Suprapubic skin (tissue), 4 donors: Measurements from ENCODE around the gene MGAT5.

ENCODE experiments used
- EP300 ChIP-seq: sonication (generic); formaldehyde crosslinking; IDR thresholded peaks from one replicate; pipeline ENCODE4 v1.6.1; 2017; ENCODE audit warnings: antibody characterized with exemption
- POLR2A ChIP-seq, 2 donors: fragments of 450-650 bp; IDR thresholded peaks; one replicate each; pipeline ENCODE4 v1.6.1; 2017; ENCODE audit warnings: antibody characterized with exemption in 2 of 2, mild to moderate bottlenecking in 2 of 2, moderate library complexity in 2 of 2
- POLR2AphosphoS5 ChIP-seq, 3 donors: sonication (generic); formaldehyde crosslinking; IDR thresholded peaks; one replicate each; pipeline ENCODE4 v1.6.1; 2017; ENCODE audit warnings: antibody characterized with exemption in 3 of 3
- TF ChIP-seq, protein P1 (sequence below), 2 donors: fragments of 200-600 bp in 1 of 2; fragments of 450-650 bp in 1 of 2; sonication (generic) in 1 of 2; IDR thresholded peaks; one replicate each; pipeline ENCODE4 v1.5.1; 2016 to 2019; ENCODE audit warnings: antibody characterized with exemption in 2 of 2, mild to moderate bottlenecking in 1 of 2, moderate library complexity in 1 of 2

- TF ChIP-seq POLR2AphosphoS5 (IDR thresholded peaks at IDR 0.05), result no peak
- TF ChIP-seq, protein P1, sequence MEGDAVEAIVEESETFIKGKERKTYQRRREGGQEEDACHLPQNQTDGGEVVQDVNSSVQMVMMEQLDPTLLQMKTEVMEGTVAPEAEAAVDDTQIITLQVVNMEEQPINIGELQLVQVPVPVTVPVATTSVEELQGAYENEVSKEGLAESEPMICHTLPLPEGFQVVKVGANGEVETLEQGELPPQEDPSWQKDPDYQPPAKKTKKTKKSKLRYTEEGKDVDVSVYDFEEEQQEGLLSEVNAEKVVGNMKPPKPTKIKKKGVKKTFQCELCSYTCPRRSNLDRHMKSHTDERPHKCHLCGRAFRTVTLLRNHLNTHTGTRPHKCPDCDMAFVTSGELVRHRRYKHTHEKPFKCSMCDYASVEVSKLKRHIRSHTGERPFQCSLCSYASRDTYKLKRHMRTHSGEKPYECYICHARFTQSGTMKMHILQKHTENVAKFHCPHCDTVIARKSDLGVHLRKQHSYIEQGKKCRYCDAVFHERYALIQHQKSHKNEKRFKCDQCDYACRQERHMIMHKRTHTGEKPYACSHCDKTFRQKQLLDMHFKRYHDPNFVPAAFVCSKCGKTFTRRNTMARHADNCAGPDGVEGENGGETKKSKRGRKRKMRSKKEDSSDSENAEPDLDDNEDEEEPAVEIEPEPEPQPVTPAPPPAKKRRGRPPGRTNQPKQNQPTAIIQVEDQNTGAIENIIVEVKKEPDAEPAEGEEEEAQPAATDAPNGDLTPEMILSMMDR (IDR thresholded peaks at IDR 0.05), result no peak
- no peak for TF ChIP-seq POLR2A (IDR thresholded peaks at IDR 0.05)
- TF ChIP-seq EP300, result no peak
Observed at GRCh38 chr2:134257965-134258683, 4.3 kb downstream of the MGAT5 start.
